GM18519 (cell line): ENCODE data around the gene EDN1.

Experiments
- ATAC-seq: cut with Tn5 transposase; IDR thresholded peaks from one replicate; pipeline ENCODE4 v1.9.1; 2021; ENCODE audit warnings: mild to moderate bottlenecking, moderate library complexity; ENCODE audit not compliant: unreplicated experiment, low FRiP score

EDN1 gene

GRCh38 chr6:12266571-12266970 is 23.6 kb upstream of the EDN1 start:
- no peak for ATAC-seq

GRCh38 chr6:12269110-12269509 is 21.1 kb upstream of the EDN1 start:
- ATAC-seq, result no peak

- no peak for ATAC-seq
Measured at GRCh38 chr6:12270551-12271230, 19.5 kb upstream of the EDN1 start.

- ATAC-seq, result no peak
Measured at GRCh38 chr6:12271594-12271993, 18.6 kb upstream of the EDN1 start.

GRCh38 chr6:12271997-12272396 is 18.2 kb upstream of the EDN1 start:
- no peak for ATAC-seq

- ATAC-seq, result no peak
Measured at GRCh38 chr6:12275107-12275506, 15.1 kb upstream of the EDN1 start.

- no peak for ATAC-seq
Measured at GRCh38 chr6:12276930-12277315, 13.2 kb upstream of the EDN1 start.

- no peak for ATAC-seq
Measured at GRCh38 chr6:12277386-12277785, 12.8 kb upstream of the EDN1 start.

GRCh38 chr6:12278915-12279314 is 11.2 kb upstream of the EDN1 start:
- ATAC-seq, result no peak

- no peak for ATAC-seq
Measured at GRCh38 chr6:12279322-12280091, 10.7 kb upstream of the EDN1 start.

- no peak for ATAC-seq
Measured at GRCh38 chr6:12280458-12280857, 9.7 kb upstream of the EDN1 start.

- ATAC-seq, result no peak
Measured at GRCh38 chr6:12280902-12281301, 9.3 kb upstream of the EDN1 start.

GRCh38 chr6:12283904-12284303 is 6.3 kb upstream of the EDN1 start:
- ATAC-seq, result no peak

GRCh38 chr6:12286373-12287110 is 3.6 kb upstream of the EDN1 start:
- ATAC-seq, result no peak

- ATAC-seq, result no peak
Measured at GRCh38 chr6:12288211-12288618, 1.9 kb upstream of the EDN1 start.

- ATAC-seq, result no peak
Measured at GRCh38 chr6:12288914-12289313, 1.2 kb upstream of the EDN1 start.

GRCh38 chr6:12289365-12289919 is 719 bp upstream of the EDN1 start:
- no peak for ATAC-seq

- ATAC-seq, result no peak
Measured at GRCh38 chr6:12291071-12291838, 1.1 kb downstream of the EDN1 start.

GRCh38 chr6:12291839-12292604 is 1.9 kb downstream of the EDN1 start:
- ATAC-seq, result no peak
